Spleen (tissue), 7 donors: ENCODE measurements around the gene RAD51D.

Experiments
- POLR2AphosphoS5 ChIP-seq, 3 donors: sonication (generic); formaldehyde crosslinking; IDR thresholded peaks; one replicate each; pipeline ENCODE4 v1.5.1; 2017; ENCODE audit warnings: antibody characterized with exemption in 3 of 3
- TF ChIP-seq, protein P1 (sequence below), 11 experiments: fragments of 200-600 bp in 7 of 11; fragments of 450-650 bp in 4 of 11; sonication (generic) in 4 of 11; IDR thresholded peaks in 8 of 11; conservative IDR thresholded peaks in 3 of 11; 1 replicate in 7 of 11; 2 replicates in 4 of 11; pipeline versions ENCODE4 v1.4.0 to v1.8.0; 2016 to 2021; ENCODE audit warnings: antibody characterized with exemption in 11 of 11, inconsistent platforms in 4 of 11, mild to moderate bottlenecking in 1 of 11
- donor health status: DM: no; HTN: no; CAD: no; lungs with moderate emphysema.
- donor health status: DM: no; HTN: no; CAD: no.
- donor health status: DM: no; HTN: no; CAD: no.

DNA sequence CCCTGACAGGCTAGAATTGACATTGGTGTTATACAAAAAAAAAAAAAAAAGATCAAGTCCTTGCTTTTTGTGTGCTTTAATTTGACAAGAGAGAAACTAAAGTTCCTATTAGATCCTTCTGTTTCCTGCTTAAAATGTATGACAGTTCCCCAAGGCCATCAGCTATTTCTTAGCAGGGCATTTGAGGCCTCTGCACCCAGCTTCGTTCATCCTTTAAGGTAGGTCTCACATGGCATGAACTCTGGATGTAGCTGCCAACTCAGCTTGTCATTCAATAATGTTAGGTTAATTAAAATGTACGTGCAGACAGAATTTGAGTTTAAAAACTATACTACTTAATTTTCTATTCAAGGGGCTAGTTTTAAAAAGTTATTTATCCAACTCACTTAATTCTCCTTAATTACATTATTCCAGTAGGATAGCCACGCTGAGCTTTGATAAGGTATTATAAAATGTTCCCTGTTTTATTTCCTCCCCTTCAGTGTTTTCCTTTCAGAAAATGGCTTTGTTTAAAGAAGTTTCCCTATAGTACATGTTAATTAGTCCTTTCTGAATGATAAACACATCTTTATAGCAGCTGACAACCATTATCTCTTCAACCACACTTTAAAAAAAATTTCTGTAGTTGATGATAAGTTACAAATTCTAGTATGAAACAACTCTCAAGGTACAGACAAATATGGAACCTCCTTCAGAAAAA, 55.0 kb downstream of the RAD51D start:
- TF ChIP-seq, protein P1, sequence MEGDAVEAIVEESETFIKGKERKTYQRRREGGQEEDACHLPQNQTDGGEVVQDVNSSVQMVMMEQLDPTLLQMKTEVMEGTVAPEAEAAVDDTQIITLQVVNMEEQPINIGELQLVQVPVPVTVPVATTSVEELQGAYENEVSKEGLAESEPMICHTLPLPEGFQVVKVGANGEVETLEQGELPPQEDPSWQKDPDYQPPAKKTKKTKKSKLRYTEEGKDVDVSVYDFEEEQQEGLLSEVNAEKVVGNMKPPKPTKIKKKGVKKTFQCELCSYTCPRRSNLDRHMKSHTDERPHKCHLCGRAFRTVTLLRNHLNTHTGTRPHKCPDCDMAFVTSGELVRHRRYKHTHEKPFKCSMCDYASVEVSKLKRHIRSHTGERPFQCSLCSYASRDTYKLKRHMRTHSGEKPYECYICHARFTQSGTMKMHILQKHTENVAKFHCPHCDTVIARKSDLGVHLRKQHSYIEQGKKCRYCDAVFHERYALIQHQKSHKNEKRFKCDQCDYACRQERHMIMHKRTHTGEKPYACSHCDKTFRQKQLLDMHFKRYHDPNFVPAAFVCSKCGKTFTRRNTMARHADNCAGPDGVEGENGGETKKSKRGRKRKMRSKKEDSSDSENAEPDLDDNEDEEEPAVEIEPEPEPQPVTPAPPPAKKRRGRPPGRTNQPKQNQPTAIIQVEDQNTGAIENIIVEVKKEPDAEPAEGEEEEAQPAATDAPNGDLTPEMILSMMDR (IDR thresholded peaks at IDR 0.05 in 8 of 11, conservative IDR thresholded peaks at IDR 0.05 in 3 of 11), result no peak
- no peak for TF ChIP-seq POLR2AphosphoS5 (IDR thresholded peaks at IDR 0.05)
